Liver (tissue), 9 donors: ENCODE data around the gene LAPTM4A. TPM values are rescaled to one million over a fixed set of nuclear protein-coding genes. Genes with fewer than 3 reads are reported as not detected.

Source experiments
- DNase-seq: peaks from one replicate; pipeline ENCODE4 v3.0.0-alpha.2; 2017; ENCODE audit warnings: low spot score
- H3K27ac ChIP-seq, 2 donors: one replicate each; pipeline ENCODE4 v1.7.0; 2013; ENCODE audit warnings: inconsistent platforms in 2 of 2, low read length in 2 of 2, control low read depth in 1 of 2, low read depth in 1 of 2, mild to moderate bottlenecking in 1 of 2
- H3K27me3 ChIP-seq, 4 donors: one replicate each; pipeline versions ENCODE4 v1.6.1 to v1.7.0; 2013; ENCODE audit warnings: low read length in 3 of 4, inconsistent platforms in 1 of 4, mild to moderate bottlenecking in 1 of 4, moderate library complexity in 1 of 4; ENCODE audit not compliant: control insufficient read depth in 4 of 4, insufficient read depth in 4 of 4
- H3K36me3 ChIP-seq, 4 donors: one replicate each; pipeline versions ENCODE4 v1.6.1 to v1.7.0; 2013; ENCODE audit warnings: low read length in 3 of 4, mild to moderate bottlenecking in 3 of 4, low read depth in 1 of 4, moderate library complexity in 1 of 4; ENCODE audit not compliant: control insufficient read depth in 4 of 4, insufficient read depth in 3 of 4
- H3K4me1 ChIP-seq, 4 donors: one replicate each; pipeline versions ENCODE4 v1.6.1 to v1.7.0; 2013; ENCODE audit warnings: low read length in 3 of 4, mild to moderate bottlenecking in 3 of 4, moderate library complexity in 1 of 4; ENCODE audit not compliant: control insufficient read depth in 4 of 4, insufficient read depth in 4 of 4
- H3K4me3 ChIP-seq, 3 donors: one replicate each; pipeline versions ENCODE4 v1.6.1 to v1.7.0; 2013; ENCODE audit warnings: low read length in 3 of 3, control low read depth in 1 of 3, low read depth in 1 of 3, mild to moderate bottlenecking in 1 of 3
- H3K9ac ChIP-seq, 2 donors: one replicate each; pipeline ENCODE4 v1.7.0; 2013; ENCODE audit warnings: low read length in 2 of 2, mild to moderate bottlenecking in 2 of 2, moderate library complexity in 2 of 2, control low read depth in 1 of 2, low read depth in 1 of 2
- H3K9me3 ChIP-seq, 4 donors: one replicate each; pipeline versions ENCODE4 v1.6.1 to v1.7.0; 2013; ENCODE audit warnings: low read length in 3 of 4; ENCODE audit not compliant: control insufficient read depth in 4 of 4
- CTCF ChIP-seq: fragments of 150-350 bp; IDR thresholded peaks from 2 replicates; pipeline ENCODE4 v1.5.1; 2017; ENCODE audit warnings: improper control_type of control experiment, low read depth, low read length; ENCODE audit not compliant: missing input control
- EGR1 ChIP-seq, 2 donors: IDR thresholded peaks; 2 replicates each; pipeline ENCODE4 v1.6.1; 2016 to 2018; ENCODE audit warnings: antibody characterized with exemption in 2 of 2, low read depth in 2 of 2
- FOXA1 ChIP-seq: IDR thresholded peaks from 2 replicates; pipeline ENCODE4 v1.6.1; 2016; ENCODE audit warnings: antibody characterized with exemption
- FOXA2 ChIP-seq: IDR thresholded peaks from 2 replicates; pipeline ENCODE4 v1.6.1; 2016; ENCODE audit warnings: antibody characterized with exemption
- GABPA ChIP-seq, 2 donors: IDR thresholded peaks in 1 of 2; conservative IDR thresholded peaks in 1 of 2; 2 replicates each; pipeline ENCODE4 v1.6.1; 2016; ENCODE audit warnings: antibody characterized with exemption in 2 of 2, mild to moderate bottlenecking in 1 of 2, moderate library complexity in 1 of 2
- HNF4A ChIP-seq, 2 donors: conservative IDR thresholded peaks; 2 replicates each; pipeline ENCODE4 v1.6.1; 2016; ENCODE audit warnings: antibody characterized with exemption in 2 of 2, mild to moderate bottlenecking in 2 of 2
- HNF4G ChIP-seq: IDR thresholded peaks from 2 replicates; pipeline ENCODE4 v1.6.1; 2016; ENCODE audit warnings: antibody characterized with exemption
- JUND ChIP-seq, 2 donors: IDR thresholded peaks; 2 replicates each; pipeline ENCODE4 v1.6.1; 2016; ENCODE audit warnings: antibody characterized with exemption in 2 of 2
- NR2F2 ChIP-seq: IDR thresholded peaks from 2 replicates; pipeline ENCODE4 v1.6.1; 2016; ENCODE audit warnings: antibody characterized with exemption
- RAD21 ChIP-seq, 2 donors: IDR thresholded peaks; 2 replicates each; pipeline ENCODE4 v1.6.1; 2016; ENCODE audit warnings: antibody characterized with exemption in 2 of 2, mild to moderate bottlenecking in 2 of 2
- WGBS: extraction: QIAGEN DNeasy Blood & Tissue Kit; methylation state at CpG from one replicate; pipeline ENCODE4 v1.1.7; 2013; 5-methylcytosine and 5-hydroxymethylcytosine counted together
- polyA plus RNA-seq, 2 donors: library from polyadenylated mRNA; stranded (reverse) in 1 of 2; unstranded in 1 of 2; fragments of 200-250 nt in 1 of 2; fragments of >200 nt in 1 of 2; fragmentation: Nextera tagmentation in 1 of 2; extraction: Ambion mirVana in 1 of 2; gene quantifications; one replicate each; pipeline versions ENCODE4 v1.2.1 to v1.2.3, GENCODE V29; 2013 to 2015
- total RNA-seq, 2 donors: library from RNA; depleted of rRNA; stranded (reverse); fragments of >200 nt; gene quantifications; one replicate each; pipeline ENCODE4 v1.2.3, GENCODE V29; 2014
- TF ChIP-seq, protein P1 (sequence below): IDR thresholded peaks from 2 replicates; pipeline ENCODE4 v1.6.1; 2016; ENCODE audit warnings: antibody characterized with exemption
- TF ChIP-seq, protein P2 (sequence below): IDR thresholded peaks from 2 replicates; pipeline ENCODE4 v1.6.1; 2016; ENCODE audit warnings: antibody characterized with exemption
- TF ChIP-seq, protein P3 (sequence below): IDR thresholded peaks from 2 replicates; pipeline ENCODE4 v1.6.1; 2016; ENCODE audit warnings: antibody characterized with exemption
- TF ChIP-seq, protein P4 (sequence below): IDR thresholded peaks from 2 replicates; pipeline ENCODE4 v1.6.1; 2016; ENCODE audit warnings: antibody characterized with exemption, mild to moderate bottlenecking
- donor health status: healthy.
- donor health status: healthy.
- donor health status: healthy.
- donor health status: healthy.
- donor health status: healthy.

The LAPTM4A gene
- total and polyA plus RNA-seq, 4 donors, result 69.1 to 183 (median 122) TPM

DNA sequence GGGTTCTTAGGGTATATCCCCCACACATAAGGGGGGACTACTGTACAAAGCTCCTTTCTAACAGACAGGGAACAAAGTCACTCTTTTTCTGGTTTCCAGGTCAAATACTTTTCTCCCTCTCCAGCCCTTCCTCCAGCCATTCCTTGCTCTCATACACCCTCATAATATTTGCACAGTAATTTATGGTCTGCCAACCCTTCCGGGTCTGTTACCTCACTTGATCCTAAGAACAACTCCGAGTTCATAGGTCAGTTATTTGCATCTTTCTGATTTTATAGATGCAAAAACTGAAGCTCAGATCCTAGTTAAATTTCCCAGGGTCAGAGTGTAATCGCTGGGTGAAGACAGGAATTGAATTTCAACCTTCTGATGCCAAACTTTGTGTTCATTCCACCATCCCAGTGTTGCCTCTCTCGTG, 24.2 kb downstream of the LAPTM4A start:
- H3K4me3 ChIP-seq, result no peak overlapping the region
- H3K9ac ChIP-seq, result no peak overlapping the region
- peaks cover 1 to 40% (median 32%) of the 10 kb centered on the region in 4 donors for H3K36me3 ChIP-seq
- WGBS, result 37% methylated on average over 4 of the region's 4 CpGs
- no peak for DNase-seq
- no peak for TF ChIP-seq CTCF
- TF ChIP-seq FOXA1, result no peak
- no peak for TF ChIP-seq RAD21 (IDR thresholded peaks at IDR 0.05)
- no peak for TF ChIP-seq JUND (IDR thresholded peaks at IDR 0.05)
- TF ChIP-seq, protein P1, sequence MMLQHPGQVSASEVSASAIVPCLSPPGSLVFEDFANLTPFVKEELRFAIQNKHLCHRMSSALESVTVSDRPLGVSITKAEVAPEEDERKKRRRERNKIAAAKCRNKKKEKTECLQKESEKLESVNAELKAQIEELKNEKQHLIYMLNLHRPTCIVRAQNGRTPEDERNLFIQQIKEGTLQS, result no peak
- no peak for TF ChIP-seq HNF4A (conservative IDR thresholded peaks at IDR 0.05)
- TF ChIP-seq NR2F2, result no peak
- TF ChIP-seq, protein P2, sequence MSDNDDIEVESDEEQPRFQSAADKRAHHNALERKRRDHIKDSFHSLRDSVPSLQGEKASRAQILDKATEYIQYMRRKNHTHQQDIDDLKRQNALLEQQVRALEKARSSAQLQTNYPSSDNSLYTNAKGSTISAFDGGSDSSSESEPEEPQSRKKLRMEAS, result no peak
- TF ChIP-seq, protein P3, sequence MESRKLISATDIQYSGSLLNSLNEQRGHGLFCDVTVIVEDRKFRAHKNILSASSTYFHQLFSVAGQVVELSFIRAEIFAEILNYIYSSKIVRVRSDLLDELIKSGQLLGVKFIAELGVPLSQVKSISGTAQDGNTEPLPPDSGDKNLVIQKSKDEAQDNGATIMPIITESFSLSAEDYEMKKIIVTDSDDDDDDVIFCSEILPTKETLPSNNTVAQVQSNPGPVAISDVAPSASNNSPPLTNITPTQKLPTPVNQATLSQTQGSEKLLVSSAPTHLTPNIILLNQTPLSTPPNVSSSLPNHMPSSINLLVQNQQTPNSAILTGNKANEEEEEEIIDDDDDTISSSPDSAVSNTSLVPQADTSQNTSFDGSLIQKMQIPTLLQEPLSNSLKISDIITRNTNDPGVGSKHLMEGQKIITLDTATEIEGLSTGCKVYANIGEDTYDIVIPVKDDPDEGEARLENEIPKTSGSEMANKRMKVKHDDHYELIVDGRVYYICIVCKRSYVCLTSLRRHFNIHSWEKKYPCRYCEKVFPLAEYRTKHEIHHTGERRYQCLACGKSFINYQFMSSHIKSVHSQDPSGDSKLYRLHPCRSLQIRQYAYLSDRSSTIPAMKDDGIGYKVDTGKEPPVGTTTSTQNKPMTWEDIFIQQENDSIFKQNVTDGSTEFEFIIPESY, result no peak
- TF ChIP-seq EGR1 (IDR thresholded peaks at IDR 0.05; ENCODE audit: low read depth in 2 of 2), result no peak
- TF ChIP-seq HNF4G, result no peak
- TF ChIP-seq, protein P4, sequence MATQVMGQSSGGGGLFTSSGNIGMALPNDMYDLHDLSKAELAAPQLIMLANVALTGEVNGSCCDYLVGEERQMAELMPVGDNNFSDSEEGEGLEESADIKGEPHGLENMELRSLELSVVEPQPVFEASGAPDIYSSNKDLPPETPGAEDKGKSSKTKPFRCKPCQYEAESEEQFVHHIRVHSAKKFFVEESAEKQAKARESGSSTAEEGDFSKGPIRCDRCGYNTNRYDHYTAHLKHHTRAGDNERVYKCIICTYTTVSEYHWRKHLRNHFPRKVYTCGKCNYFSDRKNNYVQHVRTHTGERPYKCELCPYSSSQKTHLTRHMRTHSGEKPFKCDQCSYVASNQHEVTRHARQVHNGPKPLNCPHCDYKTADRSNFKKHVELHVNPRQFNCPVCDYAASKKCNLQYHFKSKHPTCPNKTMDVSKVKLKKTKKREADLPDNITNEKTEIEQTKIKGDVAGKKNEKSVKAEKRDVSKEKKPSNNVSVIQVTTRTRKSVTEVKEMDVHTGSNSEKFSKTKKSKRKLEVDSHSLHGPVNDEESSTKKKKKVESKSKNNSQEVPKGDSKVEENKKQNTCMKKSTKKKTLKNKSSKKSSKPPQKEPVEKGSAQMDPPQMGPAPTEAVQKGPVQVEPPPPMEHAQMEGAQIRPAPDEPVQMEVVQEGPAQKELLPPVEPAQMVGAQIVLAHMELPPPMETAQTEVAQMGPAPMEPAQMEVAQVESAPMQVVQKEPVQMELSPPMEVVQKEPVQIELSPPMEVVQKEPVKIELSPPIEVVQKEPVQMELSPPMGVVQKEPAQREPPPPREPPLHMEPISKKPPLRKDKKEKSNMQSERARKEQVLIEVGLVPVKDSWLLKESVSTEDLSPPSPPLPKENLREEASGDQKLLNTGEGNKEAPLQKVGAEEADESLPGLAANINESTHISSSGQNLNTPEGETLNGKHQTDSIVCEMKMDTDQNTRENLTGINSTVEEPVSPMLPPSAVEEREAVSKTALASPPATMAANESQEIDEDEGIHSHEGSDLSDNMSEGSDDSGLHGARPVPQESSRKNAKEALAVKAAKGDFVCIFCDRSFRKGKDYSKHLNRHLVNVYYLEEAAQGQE, result no peak
- no peak for TF ChIP-seq GABPA (IDR thresholded peaks at IDR 0.05 in 1 of 2, conservative IDR thresholded peaks at IDR 0.05 in 1 of 2)
- no peaks in the 10 kb centered on the region for H3K9me3 ChIP-seq
- no peaks in the 10 kb centered on the region for H3K4me1 ChIP-seq
- H3K27ac ChIP-seq, result no peak overlapping the region
- no peaks in the 10 kb centered on the region for H3K27me3 ChIP-seq

- H3K27me3 ChIP-seq, result no peaks in the 10 kb centered on the region
- WGBS, result 96% methylated on average over 3 of the region's 3 CpGs
- no peak overlapping the region for H3K9ac ChIP-seq
- no peak overlapping the region for H3K27ac ChIP-seq
- H3K4me1 ChIP-seq, result peaks cover 0 to 5% (median 1%) of the 10 kb centered on the region in 4 donors
- H3K9me3 ChIP-seq, result no peaks in the 10 kb centered on the region
- no peak for TF ChIP-seq CTCF
- TF ChIP-seq HNF4G, result no peak
- TF ChIP-seq, protein P4, result no peak
- TF ChIP-seq, protein P2, result no peak
- TF ChIP-seq, protein P1, result no peak
- no peak for TF ChIP-seq FOXA2
- no peak for TF ChIP-seq EGR1 (IDR thresholded peaks at IDR 0.05; ENCODE audit: low read depth in 2 of 2)
- H3K36me3 ChIP-seq, result peaks cover 0 to 26% (median 14%) of the 10 kb centered on the region in 4 donors
- no peak for DNase-seq
- H3K4me3 ChIP-seq, result no peak overlapping the region
Observed at GRCh38 chr2:20025065-20025786, 26.2 kb downstream of the LAPTM4A start.
